Fibroblast of skin of right quadriceps (primary cell): Measurements from ENCODE around the gene PLIN5.

Experiments
- DNase-seq: peaks from one replicate; pipeline ENCODE4 v3.0.0-alpha.2; 2013

PLIN5 gene

GRCh38 chr19:4534836-4535658 lies at the start of gene PLIN5:
PLIN5 (minus strand) TSS chr19:4535224; CDS start chr19:4534074, 1,150 bp downstream.
- peak; percentile 28 for DNase-seq

- no peak for DNase-seq
Observed at GRCh38 chr19:4583961-4584669, 49.1 kb upstream of the PLIN5 start.

GRCh38 chr19:4582980-4583842 lies 48.2 kb upstream of the PLIN5 start:
- no peak for DNase-seq

GRCh38 chr19:4581666-4582553 lies 46.9 kb upstream of the PLIN5 start:
- DNase-seq, result peak; percentile 53

GRCh38 chr19:4580961-4581665 lies 46.1 kb upstream of the PLIN5 start:
- no peak for DNase-seq

GRCh38 chr19:4580021-4580901 lies 45.2 kb upstream of the PLIN5 start:
- DNase-seq, result no peak

GRCh38 chr19:4579389-4579788 lies 44.4 kb upstream of the PLIN5 start:
- DNase-seq, result no peak

GRCh38 chr19:4578552-4579248 lies 43.7 kb upstream of the PLIN5 start:
- DNase-seq, result no peak

- peak; percentile 34 for DNase-seq
Observed at GRCh38 chr19:4577020-4577782, 42.2 kb upstream of the PLIN5 start.

- peak; percentile 62 for DNase-seq
Observed at GRCh38 chr19:4576016-4576933, 41.3 kb upstream of the PLIN5 start.

GRCh38 chr19:4575267-4576015 lies 40.4 kb upstream of the PLIN5 start:
- DNase-seq, result peak; percentile 99

GRCh38 chr19:4573682-4574081 lies 38.7 kb upstream of the PLIN5 start:
- DNase-seq, result no peak

- peak; percentile 51 for DNase-seq
Observed at GRCh38 chr19:4571305-4571917, 36.4 kb upstream of the PLIN5 start.

GRCh38 chr19:4570916-4571304 lies 35.9 kb upstream of the PLIN5 start:
- DNase-seq, result no peak

- no peak for DNase-seq
Observed at GRCh38 chr19:4570402-4570801, 35.4 kb upstream of the PLIN5 start.

GRCh38 chr19:4568886-4569285 lies 33.9 kb upstream of the PLIN5 start:
- DNase-seq, result no peak
